Measurements from ENCODE around the gene USHBP1. TPM values are rescaled to one million over a fixed set of nuclear protein-coding genes. Genes with fewer than 3 reads are reported as not detected.

The USHBP1 gene
- total and polyA plus RNA-seq, 2 of the 13 experiments (the other 11 are each of a cell fraction or from before 2014, with no cell fraction given), result 0.15 to 1.5 TPM

- TF ChIP-seq, protein P1, sequence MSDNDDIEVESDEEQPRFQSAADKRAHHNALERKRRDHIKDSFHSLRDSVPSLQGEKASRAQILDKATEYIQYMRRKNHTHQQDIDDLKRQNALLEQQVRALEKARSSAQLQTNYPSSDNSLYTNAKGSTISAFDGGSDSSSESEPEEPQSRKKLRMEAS (IDR thresholded peaks at IDR 0.05), result peak; percentile 69
- TF ChIP-seq ZNF451 (CRISPR knock-in tag; IDR thresholded peaks at IDR 0.05) (no peak), WIZ (CRISPR knock-in tag; IDR thresholded peaks at IDR 0.05) (no peak), ZNF777 (CRISPR knock-in tag; IDR thresholded peaks at IDR 0.05) (peak; percentile 61; the same call in 1 of the 2 replicates), ZNF124 (CRISPR knock-in tag; IDR thresholded peaks at IDR 0.05) (no peak), SATB2 (CRISPR knock-in tag; IDR thresholded peaks at IDR 0.05) (no peak), SRSF1 (optimal IDR thresholded peaks at IDR 0.05; ENCODE audit: low read depth, low read length) (no peak), ATF1 (CRISPR knock-in tag; IDR thresholded peaks at IDR 0.05) (no peak), MTERF4 (CRISPR knock-in tag; IDR thresholded peaks at IDR 0.05) (no peak), RARA (CRISPR knock-in tag; IDR thresholded peaks at IDR 0.05) (peak; percentile 79), THAP7 (CRISPR knock-in tag; IDR thresholded peaks at IDR 0.05) (peak; percentile 36; the same call in 1 of the 2 replicates), ZNF121 (CRISPR knock-in tag; IDR thresholded peaks at IDR 0.05) (no peak), PRDM4 (CRISPR knock-in tag; IDR thresholded peaks at IDR 0.05; ENCODE audit: borderline replicate concordance) (no peak), BHLHE40 (IDR thresholded peaks at IDR 0.05; ENCODE audit: low read length) (peak; percentile 49; the same call in 1 of the 2 replicates), HOXA7 (CRISPR knock-in tag; IDR thresholded peaks at IDR 0.05) (no peak), CREBL2 (CRISPR knock-in tag; IDR thresholded peaks at IDR 0.05; ENCODE audit: borderline replicate concordance) (no peak), SP1 (IDR thresholded peaks at IDR 0.05) (peak; percentile 57; the same call in 1 of the 2 replicates), SP1 (CRISPR knock-in tag; IDR thresholded peaks at IDR 0.05) (peak; percentile 99), BRCA1 (CRISPR knock-in tag; IDR thresholded peaks at IDR 0.05) (no peak), ZNF331 (CRISPR knock-in tag; IDR thresholded peaks at IDR 0.05) (no peak; the same call in 1 of the 2 replicates)
- TF ChIP-seq, protein P2, sequence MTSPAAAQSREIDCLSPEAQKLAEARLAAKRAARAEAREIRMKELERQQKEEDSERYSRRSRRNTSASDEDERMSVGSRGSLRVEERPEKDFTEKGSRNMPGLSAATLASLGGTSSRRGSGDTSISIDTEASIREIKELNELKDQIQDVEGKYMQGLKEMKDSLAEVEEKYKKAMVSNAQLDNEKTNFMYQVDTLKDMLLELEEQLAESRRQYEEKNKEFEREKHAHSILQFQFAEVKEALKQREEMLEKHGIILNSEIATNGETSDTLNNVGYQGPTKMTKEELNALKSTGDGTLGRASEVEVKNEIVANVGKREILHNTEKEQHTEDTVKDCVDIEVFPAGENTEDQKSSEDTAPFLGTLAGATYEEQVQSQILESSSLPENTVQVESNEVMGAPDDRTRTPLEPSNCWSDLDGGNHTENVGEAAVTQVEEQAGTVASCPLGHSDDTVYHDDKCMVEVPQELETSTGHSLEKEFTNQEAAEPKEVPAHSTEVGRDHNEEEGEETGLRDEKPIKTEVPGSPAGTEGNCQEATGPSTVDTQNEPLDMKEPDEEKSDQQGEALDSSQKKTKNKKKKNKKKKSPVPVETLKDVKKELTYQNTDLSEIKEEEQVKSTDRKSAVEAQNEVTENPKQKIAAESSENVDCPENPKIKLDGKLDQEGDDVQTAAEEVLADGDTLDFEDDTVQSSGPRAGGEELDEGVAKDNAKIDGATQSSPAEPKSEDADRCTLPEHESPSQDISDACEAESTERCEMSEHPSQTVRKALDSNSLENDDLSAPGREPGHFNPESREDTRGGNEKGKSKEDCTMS (CRISPR knock-in tag; conservative IDR thresholded peaks at IDR 0.05), result no peak
- TF ChIP-seq, protein P3, sequence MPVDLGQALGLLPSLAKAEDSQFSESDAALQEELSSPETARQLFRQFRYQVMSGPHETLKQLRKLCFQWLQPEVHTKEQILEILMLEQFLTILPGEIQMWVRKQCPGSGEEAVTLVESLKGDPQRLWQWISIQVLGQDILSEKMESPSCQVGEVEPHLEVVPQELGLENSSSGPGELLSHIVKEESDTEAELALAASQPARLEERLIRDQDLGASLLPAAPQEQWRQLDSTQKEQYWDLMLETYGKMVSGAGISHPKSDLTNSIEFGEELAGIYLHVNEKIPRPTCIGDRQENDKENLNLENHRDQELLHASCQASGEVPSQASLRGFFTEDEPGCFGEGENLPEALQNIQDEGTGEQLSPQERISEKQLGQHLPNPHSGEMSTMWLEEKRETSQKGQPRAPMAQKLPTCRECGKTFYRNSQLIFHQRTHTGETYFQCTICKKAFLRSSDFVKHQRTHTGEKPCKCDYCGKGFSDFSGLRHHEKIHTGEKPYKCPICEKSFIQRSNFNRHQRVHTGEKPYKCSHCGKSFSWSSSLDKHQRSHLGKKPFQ (CRISPR knock-in tag; IDR thresholded peaks at IDR 0.05; ENCODE audit: insufficient replicate concordance), result no peak
Observed at GRCh38 chr19:17303167-17303939, 38.8 kb upstream of the USHBP1 start, which contains the start of gene ABHD8 (continued).

All from HepG2 (cell line).